ENCODE results near the gene DGKI.

DGKI gene

GRCh38 chr7:137751361-137752009, 95.3 kb downstream of the DGKI start:
- Histone ChIP-seq H3K79me2 (ENCODE audit: insufficient read depth, low read length) (no peaks in the 10 kb centered on the region), H3K36me3 (ENCODE audit: low read length) (no peaks in the 10 kb centered on the region), H3K4me2 (ENCODE audit: low read depth, low read length, poor library complexity, severe bottlenecking) (no peak overlapping the region)

GRCh38 chr7:137747359-137748031, 99.3 kb downstream of the DGKI start:
- Histone ChIP-seq H3K9me3 (ENCODE audit: insufficient read depth, low read length) (no peaks in the 10 kb centered on the region), H3K27ac (ENCODE audit: low read depth, low read length) (no peak overlapping the region), H3K4me3 (ENCODE audit: insufficient read depth, low read length, poor library complexity, severe bottlenecking) (no peak overlapping the region), H3K79me2 (ENCODE audit: insufficient read depth, low read length) (no peaks in the 10 kb centered on the region), H3K9me2 (replicated peaks; ENCODE audit: insufficient read depth, low read length) (no peaks in the 10 kb centered on the region), H3K27me3 (ENCODE audit: low read length) (no peaks in the 10 kb centered on the region; the same call in 1 of the 2 replicates), H3F3A (ENCODE audit: insufficient read depth) (no peaks in the 10 kb centered on the region), H3K9ac (ENCODE audit: low read length) (no peak overlapping the region), H3K36me3 (ENCODE audit: low read length) (no peaks in the 10 kb centered on the region), H2AFZ (ENCODE audit: low read depth, low read length, severe bottlenecking) (no peak overlapping the region), H4K20me1 (ENCODE audit: low read depth, low read length) (no peaks in the 10 kb centered on the region), H3K4me2 (ENCODE audit: low read depth, low read length, poor library complexity, severe bottlenecking) (no peak overlapping the region)
- TF ChIP-seq CTCF (IDR thresholded peaks at IDR 0.05; ENCODE audit: insufficient read depth, low read length, poor library complexity, severe bottlenecking) (no peak), EZH2phosphoT487 (conservative IDR thresholded peaks at IDR 0.05; ENCODE audit: low read length) (no peak)

More at GRCh38 chr7:137751361-137752009, 95.3 kb downstream of the DGKI start:
- Histone ChIP-seq H3K9me3 (ENCODE audit: insufficient read depth, low read length) (no peaks in the 10 kb centered on the region), H3K4me3 (ENCODE audit: insufficient read depth, low read length, poor library complexity, severe bottlenecking) (no peak overlapping the region), H3K9me2 (replicated peaks; ENCODE audit: insufficient read depth, low read length) (no peaks in the 10 kb centered on the region), H3K27ac (ENCODE audit: low read depth, low read length) (no peak overlapping the region), H3K9ac (ENCODE audit: low read length) (no peak overlapping the region), H2AFZ (ENCODE audit: low read depth, low read length, severe bottlenecking) (no peak overlapping the region), H3F3A (ENCODE audit: insufficient read depth) (no peaks in the 10 kb centered on the region), H3K27me3 (ENCODE audit: low read length) (no peaks in the 10 kb centered on the region; the same call in 1 of the 2 replicates), H4K20me1 (ENCODE audit: low read depth, low read length) (no peaks in the 10 kb centered on the region)
- no peak for TF ChIP-seq EZH2phosphoT487 (conservative IDR thresholded peaks at IDR 0.05; ENCODE audit: low read length)
- no peak for TF ChIP-seq CTCF (IDR thresholded peaks at IDR 0.05; ENCODE audit: insufficient read depth, low read length, poor library complexity, severe bottlenecking)

- Histone ChIP-seq H3F3A (ENCODE audit: insufficient read depth) (no peaks in the 10 kb centered on the region), H3K27ac (ENCODE audit: low read depth, low read length) (no peak overlapping the region), H2AFZ (ENCODE audit: low read depth, low read length, severe bottlenecking) (no peak overlapping the region), H3K9me3 (ENCODE audit: insufficient read depth, low read length) (no peaks in the 10 kb centered on the region), H3K9ac (ENCODE audit: low read length) (no peak overlapping the region), H3K9me2 (replicated peaks; ENCODE audit: insufficient read depth, low read length) (no peaks in the 10 kb centered on the region), H3K36me3 (ENCODE audit: low read length) (no peaks in the 10 kb centered on the region), H3K27me3 (ENCODE audit: low read length) (no peaks in the 10 kb centered on the region), H4K20me1 (ENCODE audit: low read depth, low read length) (no peaks in the 10 kb centered on the region), H3K79me2 (ENCODE audit: insufficient read depth, low read length) (no peaks in the 10 kb centered on the region), H3K4me3 (ENCODE audit: insufficient read depth, low read length, poor library complexity, severe bottlenecking) (no peak overlapping the region), H3K4me2 (ENCODE audit: low read depth, low read length, poor library complexity, severe bottlenecking) (no peak overlapping the region)
- TF ChIP-seq CTCF (IDR thresholded peaks at IDR 0.05; ENCODE audit: insufficient read depth, low read length, poor library complexity, severe bottlenecking), result no peak
- TF ChIP-seq EZH2phosphoT487 (conservative IDR thresholded peaks at IDR 0.05; ENCODE audit: low read length), result no peak
These were observed 103.8 kb downstream of the DGKI start for GRCh38 chr7:137743021-137743420.
